GM12891 (cell line): ENCODE data around the gene AFAP1.
"Not testable (repeated sequence)": the region's sequence is repeated elsewhere in the genome, so short reads cannot be mapped to it uniquely, and the experiment has no call there.

Experiments
- DNase-seq: peaks from one replicate; pipeline ENCODE4 v3.0.0; 2011; ENCODE audit warnings: low spot score; ENCODE audit not compliant: insufficient read length
- FAIRE-seq: peaks from 2 replicates; lab custom pipeline; 2011; peaks lifted over from hg19 to GRCh38; lab: Jason Lieb, UNC
- PAX5 ChIP-seq: IDR thresholded peaks from 2 replicates; pipeline ENCODE4 v1.6.1; 2011; ENCODE audit warnings: low read length, moderate library complexity, mild to moderate bottlenecking; ENCODE audit not compliant: insufficient read depth, severe bottlenecking
- POLR2A ChIP-seq: IDR thresholded peaks from 2 replicates; pipeline ENCODE4 v1.6.1; 2011; ENCODE audit warnings: low read depth, low read length, control low read depth
- POLR2AphosphoS5 ChIP-seq: IDR thresholded peaks from 2 replicates; pipeline ENCODE4 v1.6.1; 2011; ENCODE audit warnings: low read depth, low read length, control low read depth
- POU2F2 ChIP-seq: IDR thresholded peaks from 2 replicates; pipeline ENCODE4 v1.6.1; 2011; ENCODE audit warnings: low read depth, mild to moderate bottlenecking, control low read depth, low read length, moderate library complexity
- SPI1 ChIP-seq: IDR thresholded peaks from 2 replicates; pipeline ENCODE4 v1.6.1; 2011; ENCODE audit warnings: low read depth, low read length, control low read depth
- TAF1 ChIP-seq: IDR thresholded peaks from 2 replicates; pipeline ENCODE4 v1.6.1; 2011; ENCODE audit warnings: low read depth, low read length, control low read depth

AFAP1 gene

GRCh38 chr4:7944599-7945220 lies 5.0 kb upstream of the AFAP1 start:
- no peak for FAIRE-seq
- no peak for TF ChIP-seq TAF1
- TF ChIP-seq POLR2AphosphoS5: no peak
- no peak for TF ChIP-seq PAX5
- TF ChIP-seq POLR2A: no peak
- no peak for TF ChIP-seq POU2F2
- no peak for TF ChIP-seq SPI1
- no peak for DNase-seq

- FAIRE-seq, DNase-seq: not testable (repeated sequence)
Observed at GRCh38 chr4:7943688-7944087, 4.0 kb upstream of the AFAP1 start.

- FAIRE-seq: no peak
Observed at GRCh38 chr4:7943211-7943610, 3.5 kb upstream of the AFAP1 start.

GRCh38 chr4:7941965-7942496 lies 2.4 kb upstream of the AFAP1 start:
- no peak for DNase-seq
- no peak for TF ChIP-seq PAX5
- TF ChIP-seq POLR2AphosphoS5: no peak
- no peak for TF ChIP-seq TAF1
- TF ChIP-seq POLR2A: no peak
- no peak for TF ChIP-seq POU2F2
- TF ChIP-seq SPI1: no peak
- FAIRE-seq: no peak

More at GRCh38 chr4:7943211-7943610, 3.5 kb upstream of the AFAP1 start:
- TF ChIP-seq TAF1: no peak
- no peak for TF ChIP-seq SPI1
- no peak for TF ChIP-seq POU2F2
- TF ChIP-seq PAX5: no peak
- TF ChIP-seq POLR2A: no peak
- TF ChIP-seq POLR2AphosphoS5: no peak
- no peak for DNase-seq

- FAIRE-seq (no peak), DNase-seq (no peak)
- TF ChIP-seq POLR2A (no peak), POU2F2 (no peak), POLR2AphosphoS5 (no peak), TAF1 (no peak), PAX5 (no peak), SPI1 (no peak)
Observed at GRCh38 chr4:7941111-7941964, 1.7 kb upstream of the AFAP1 start.

- TF ChIP-seq SPI1: no peak
- no peak for TF ChIP-seq POLR2AphosphoS5
- TF ChIP-seq PAX5: no peak
- no peak for TF ChIP-seq TAF1
- TF ChIP-seq POU2F2: no peak
- no peak for TF ChIP-seq POLR2A
- FAIRE-seq: no peak
- DNase-seq: no peak
Observed at GRCh38 chr4:7938609-7939376, 868 bp downstream of the AFAP1 start.

- TF ChIP-seq PAX5: no peak
- TF ChIP-seq TAF1: no peak
- TF ChIP-seq POLR2A: no peak
- TF ChIP-seq POU2F2: no peak
- TF ChIP-seq POLR2AphosphoS5: no peak
- no peak for TF ChIP-seq SPI1
- FAIRE-seq (no peak), DNase-seq (no peak)
Observed at GRCh38 chr4:7938266-7938608, 1.4 kb downstream of the AFAP1 start.

GRCh38 chr4:7937006-7937405 lies 2.7 kb downstream of the AFAP1 start:
- no peak for TF ChIP-seq SPI1
- no peak for TF ChIP-seq POLR2A
- TF ChIP-seq TAF1: no peak
- TF ChIP-seq POU2F2: no peak
- TF ChIP-seq PAX5: no peak
- no peak for TF ChIP-seq POLR2AphosphoS5
- FAIRE-seq (no peak), DNase-seq (no peak)

- TF ChIP-seq SPI1: no peak
- no peak for TF ChIP-seq POU2F2
- DNase-seq (no peak), FAIRE-seq (no peak)
Observed at GRCh38 chr4:7933651-7934510, 5.8 kb downstream of the AFAP1 start.

- DNase-seq (no peak), FAIRE-seq (no peak)
- no peak for TF ChIP-seq POLR2A
- no peak for TF ChIP-seq TAF1
- no peak for TF ChIP-seq PAX5
- no peak for TF ChIP-seq SPI1
- TF ChIP-seq POLR2AphosphoS5: no peak
- TF ChIP-seq POU2F2: no peak
Observed at GRCh38 chr4:7932287-7932686, 7.4 kb downstream of the AFAP1 start.
